Measurements from ENCODE around the gene ASCC1.

DNA sequence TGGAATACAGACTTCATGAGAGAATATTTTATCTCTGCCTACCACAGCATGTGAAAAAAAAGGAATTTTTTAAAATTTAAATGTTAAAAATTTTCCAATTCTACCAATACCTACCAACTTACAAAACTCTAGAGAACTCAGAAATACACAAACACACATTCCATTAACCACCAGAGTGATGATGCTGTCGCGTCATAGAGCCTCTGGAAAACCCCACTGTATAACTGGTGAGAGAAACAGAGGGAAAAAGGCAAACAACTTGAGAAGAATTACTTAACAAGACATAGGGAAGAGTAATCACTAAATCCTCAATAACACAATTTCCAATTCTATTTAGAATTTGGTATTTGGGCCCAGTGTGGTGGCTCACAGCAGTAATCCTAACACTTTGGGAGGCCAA, 121.5 kb downstream of the ASCC1 start:
- TF ChIP-seq, protein P1, sequence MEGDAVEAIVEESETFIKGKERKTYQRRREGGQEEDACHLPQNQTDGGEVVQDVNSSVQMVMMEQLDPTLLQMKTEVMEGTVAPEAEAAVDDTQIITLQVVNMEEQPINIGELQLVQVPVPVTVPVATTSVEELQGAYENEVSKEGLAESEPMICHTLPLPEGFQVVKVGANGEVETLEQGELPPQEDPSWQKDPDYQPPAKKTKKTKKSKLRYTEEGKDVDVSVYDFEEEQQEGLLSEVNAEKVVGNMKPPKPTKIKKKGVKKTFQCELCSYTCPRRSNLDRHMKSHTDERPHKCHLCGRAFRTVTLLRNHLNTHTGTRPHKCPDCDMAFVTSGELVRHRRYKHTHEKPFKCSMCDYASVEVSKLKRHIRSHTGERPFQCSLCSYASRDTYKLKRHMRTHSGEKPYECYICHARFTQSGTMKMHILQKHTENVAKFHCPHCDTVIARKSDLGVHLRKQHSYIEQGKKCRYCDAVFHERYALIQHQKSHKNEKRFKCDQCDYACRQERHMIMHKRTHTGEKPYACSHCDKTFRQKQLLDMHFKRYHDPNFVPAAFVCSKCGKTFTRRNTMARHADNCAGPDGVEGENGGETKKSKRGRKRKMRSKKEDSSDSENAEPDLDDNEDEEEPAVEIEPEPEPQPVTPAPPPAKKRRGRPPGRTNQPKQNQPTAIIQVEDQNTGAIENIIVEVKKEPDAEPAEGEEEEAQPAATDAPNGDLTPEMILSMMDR (conservative IDR thresholded peaks at IDR 0.05; ENCODE audit: low read depth, low read length): no peak
- TF ChIP-seq EZH2phosphoT487 (IDR thresholded peaks at IDR 0.05; ENCODE audit: borderline replicate concordance, low read length) (no peak), EZH2 (IDR thresholded peaks at IDR 0.05; ENCODE audit: low read length, unreplicated experiment) (no peak)

Data from PC-3 (cell line).